ENCODE results near the gene TLL2. TPM values are rescaled to one million over a fixed set of nuclear protein-coding genes. Genes with fewer than 3 reads are reported as not detected.

TLL2 gene
- total and polyA plus RNA-seq, 9 of the 15 experiments (the other 6 are each of a cell fraction or from before 2014, with no cell fraction given): 0.09 TPM; not detected in 8

DNA sequence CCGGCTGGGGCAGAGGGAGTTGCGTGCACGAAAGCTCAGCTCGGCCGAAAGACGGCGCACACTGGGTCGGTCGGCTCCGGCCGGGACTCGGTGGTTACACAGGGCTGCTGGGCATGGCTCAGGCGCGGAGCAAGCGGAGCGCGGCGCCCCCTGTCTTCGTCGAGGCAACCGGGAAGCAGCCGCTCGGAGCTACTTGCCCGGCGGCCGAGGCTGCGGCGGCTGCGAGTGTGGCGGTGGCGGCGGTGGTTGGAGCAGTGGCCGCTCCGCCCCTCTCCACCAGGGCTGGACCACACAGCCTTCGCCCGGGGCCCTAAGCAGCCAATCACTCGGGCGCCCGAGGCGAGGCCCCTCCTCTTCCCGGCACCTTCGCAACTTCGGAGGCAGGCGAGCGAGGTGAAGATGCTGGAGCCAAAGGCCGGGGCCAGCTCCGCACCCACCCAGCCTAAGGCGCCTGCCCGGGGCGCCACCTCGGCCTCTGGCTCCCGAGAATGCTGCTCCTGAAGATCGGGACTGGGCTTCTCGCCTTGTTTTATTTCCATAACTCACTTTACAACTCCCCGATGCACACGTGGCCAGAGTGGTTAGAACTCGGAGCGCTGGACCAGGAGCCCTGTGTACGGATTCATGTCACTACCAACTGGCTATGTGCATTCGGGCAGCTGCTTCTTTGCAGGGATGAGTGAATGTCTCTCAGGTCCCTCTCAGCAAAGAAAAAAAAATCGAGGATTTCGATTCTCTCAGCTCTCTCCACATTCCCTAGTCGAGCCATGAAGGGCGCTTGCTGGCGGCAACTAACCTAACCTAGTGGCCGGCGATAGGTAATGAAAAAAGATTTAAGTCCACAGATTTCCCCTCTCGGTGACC lies at the start of gene TLL2 (continued):
- TF ChIP-seq CXXC5 (CRISPR knock-in tag; IDR thresholded peaks at IDR 0.05): peak; percentile 40; the same call in 1 of the 2 replicates
- no peak for TF ChIP-seq ZEB2 (IDR thresholded peaks at IDR 0.05)
- no peak for TF ChIP-seq NONO (IDR thresholded peaks at IDR 0.05; ENCODE audit: low read depth in 2 of 2, low read length in 1 of 2)
- TF ChIP-seq, protein P1, sequence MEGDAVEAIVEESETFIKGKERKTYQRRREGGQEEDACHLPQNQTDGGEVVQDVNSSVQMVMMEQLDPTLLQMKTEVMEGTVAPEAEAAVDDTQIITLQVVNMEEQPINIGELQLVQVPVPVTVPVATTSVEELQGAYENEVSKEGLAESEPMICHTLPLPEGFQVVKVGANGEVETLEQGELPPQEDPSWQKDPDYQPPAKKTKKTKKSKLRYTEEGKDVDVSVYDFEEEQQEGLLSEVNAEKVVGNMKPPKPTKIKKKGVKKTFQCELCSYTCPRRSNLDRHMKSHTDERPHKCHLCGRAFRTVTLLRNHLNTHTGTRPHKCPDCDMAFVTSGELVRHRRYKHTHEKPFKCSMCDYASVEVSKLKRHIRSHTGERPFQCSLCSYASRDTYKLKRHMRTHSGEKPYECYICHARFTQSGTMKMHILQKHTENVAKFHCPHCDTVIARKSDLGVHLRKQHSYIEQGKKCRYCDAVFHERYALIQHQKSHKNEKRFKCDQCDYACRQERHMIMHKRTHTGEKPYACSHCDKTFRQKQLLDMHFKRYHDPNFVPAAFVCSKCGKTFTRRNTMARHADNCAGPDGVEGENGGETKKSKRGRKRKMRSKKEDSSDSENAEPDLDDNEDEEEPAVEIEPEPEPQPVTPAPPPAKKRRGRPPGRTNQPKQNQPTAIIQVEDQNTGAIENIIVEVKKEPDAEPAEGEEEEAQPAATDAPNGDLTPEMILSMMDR (IDR thresholded peaks at IDR 0.05 in 2 of 3, conservative IDR thresholded peaks at IDR 0.05 in 1 of 3; ENCODE audit: insufficient read depth in 2 of 3, low read depth in 1 of 3, low read length in 3 of 3): peak; percentile 35 to 71 (median 49)
- TF ChIP-seq TAL1 (IDR thresholded peaks at IDR 0.05): no peak
- TF ChIP-seq NR3C1 (CRISPR knock-in tag; IDR thresholded peaks at IDR 0.05): no peak
- TF ChIP-seq, protein P2, sequence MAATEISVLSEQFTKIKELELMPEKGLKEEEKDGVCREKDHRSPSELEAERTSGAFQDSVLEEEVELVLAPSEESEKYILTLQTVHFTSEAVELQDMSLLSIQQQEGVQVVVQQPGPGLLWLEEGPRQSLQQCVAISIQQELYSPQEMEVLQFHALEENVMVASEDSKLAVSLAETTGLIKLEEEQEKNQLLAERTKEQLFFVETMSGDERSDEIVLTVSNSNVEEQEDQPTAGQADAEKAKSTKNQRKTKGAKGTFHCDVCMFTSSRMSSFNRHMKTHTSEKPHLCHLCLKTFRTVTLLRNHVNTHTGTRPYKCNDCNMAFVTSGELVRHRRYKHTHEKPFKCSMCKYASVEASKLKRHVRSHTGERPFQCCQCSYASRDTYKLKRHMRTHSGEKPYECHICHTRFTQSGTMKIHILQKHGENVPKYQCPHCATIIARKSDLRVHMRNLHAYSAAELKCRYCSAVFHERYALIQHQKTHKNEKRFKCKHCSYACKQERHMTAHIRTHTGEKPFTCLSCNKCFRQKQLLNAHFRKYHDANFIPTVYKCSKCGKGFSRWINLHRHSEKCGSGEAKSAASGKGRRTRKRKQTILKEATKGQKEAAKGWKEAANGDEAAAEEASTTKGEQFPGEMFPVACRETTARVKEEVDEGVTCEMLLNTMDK (IDR thresholded peaks at IDR 0.05; ENCODE audit: borderline replicate concordance, insufficient read depth, low read depth, low read length, poor library complexity, severe bottlenecking): peak; percentile 14
- TF ChIP-seq ERF (CRISPR knock-in tag; IDR thresholded peaks at IDR 0.05): no peak
- TF ChIP-seq POLR2B (IDR thresholded peaks at IDR 0.05; ENCODE audit: low read depth, partially characterized antibody): no peak
- no peak for TF ChIP-seq POLR2H (tag; IDR thresholded peaks at IDR 0.05; ENCODE audit: low read depth)
- TF ChIP-seq POLR3G (IDR thresholded peaks at IDR 0.05; ENCODE audit: extremely low read depth, insufficient read length, insufficient replicate concordance): no peak
- TF ChIP-seq, protein P3, sequence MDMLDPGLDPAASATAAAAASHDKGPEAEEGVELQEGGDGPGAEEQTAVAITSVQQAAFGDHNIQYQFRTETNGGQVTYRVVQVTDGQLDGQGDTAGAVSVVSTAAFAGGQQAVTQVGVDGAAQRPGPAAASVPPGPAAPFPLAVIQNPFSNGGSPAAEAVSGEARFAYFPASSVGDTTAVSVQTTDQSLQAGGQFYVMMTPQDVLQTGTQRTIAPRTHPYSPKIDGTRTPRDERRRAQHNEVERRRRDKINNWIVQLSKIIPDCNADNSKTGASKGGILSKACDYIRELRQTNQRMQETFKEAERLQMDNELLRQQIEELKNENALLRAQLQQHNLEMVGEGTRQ (CRISPR knock-in tag; IDR thresholded peaks at IDR 0.05): peak; percentile 21; the same call in 1 of the 2 replicates

Measured in K562 (cell line).